Measurements from ENCODE around the gene PLCD3.
A peak's percentile ranks its signal among the peaks of the same experiment; 100 is the strongest.

PLCD3 gene

GRCh38 chr17:45146592-45146889 is 14.2 kb upstream of the PLCD3 start:
- TF ChIP-seq CTCF (IDR thresholded peaks at IDR 0.05; ENCODE audit: borderline replicate concordance, control extremely low read depth, extremely low read depth, insufficient read depth, missing control alignments): no peak
- in situ Hi-C loops (cut with MboI; ENCODE audit: low sequenced_read_pairs, unreplicated experiment): no loop called here
- no peak for DNase-seq (ENCODE audit: low spot score)

- in situ Hi-C loops (cut with MboI; ENCODE audit: low sequenced_read_pairs, unreplicated experiment): no loop called here
- no peak for DNase-seq (ENCODE audit: low spot score)
- TF ChIP-seq CTCF (IDR thresholded peaks at IDR 0.05; ENCODE audit: borderline replicate concordance, control extremely low read depth, extremely low read depth, insufficient read depth, missing control alignments): no peak
Measured at GRCh38 chr17:45146166-45146565, 13.9 kb upstream of the PLCD3 start.

- DNase-seq (ENCODE audit: low spot score): no peak
- TF ChIP-seq CTCF (IDR thresholded peaks at IDR 0.05; ENCODE audit: borderline replicate concordance, control extremely low read depth, extremely low read depth, insufficient read depth, missing control alignments): no peak
- in situ Hi-C loops (cut with MboI; ENCODE audit: low sequenced_read_pairs, unreplicated experiment): no loop called here
Measured at GRCh38 chr17:45145035-45145389, 12.7 kb upstream of the PLCD3 start.

- in situ Hi-C loops (cut with MboI; ENCODE audit: low sequenced_read_pairs, unreplicated experiment): no loop called here
- no peak for TF ChIP-seq CTCF (IDR thresholded peaks at IDR 0.05; ENCODE audit: borderline replicate concordance, control extremely low read depth, extremely low read depth, insufficient read depth, missing control alignments)
- peak; percentile 58 for DNase-seq (ENCODE audit: low spot score)
Measured at GRCh38 chr17:45144199-45145034, 12.1 kb upstream of the PLCD3 start.

GRCh38 chr17:45143767-45144198 is 11.5 kb upstream of the PLCD3 start:
- peak; percentile 56 for DNase-seq (ENCODE audit: low spot score)
- no peak for TF ChIP-seq CTCF (IDR thresholded peaks at IDR 0.05; ENCODE audit: borderline replicate concordance, control extremely low read depth, extremely low read depth, insufficient read depth, missing control alignments)
- in situ Hi-C loops (cut with MboI; ENCODE audit: low sequenced_read_pairs, unreplicated experiment): no loop called here

- DNase-seq (ENCODE audit: low spot score): no peak
- TF ChIP-seq CTCF (IDR thresholded peaks at IDR 0.05; ENCODE audit: borderline replicate concordance, control extremely low read depth, extremely low read depth, insufficient read depth, missing control alignments): no peak
- in situ Hi-C loops (cut with MboI; ENCODE audit: low sequenced_read_pairs, unreplicated experiment): no loop called here
Measured at GRCh38 chr17:45143094-45143670, 10.9 kb upstream of the PLCD3 start.

Data from GM13976 (cell line).